HG03354 (cell line): ENCODE measurements around the gene TRIM37.
"Not testable (repeated sequence)": the region's sequence is repeated elsewhere in the genome, so short reads cannot be mapped to it uniquely, and the experiment has no call there.

Source experiments
- ATAC-seq: cut with Tn5 transposase; IDR thresholded peaks from one replicate; pipeline ENCODE4 v1.9.1; 2021; ENCODE audit warnings: mild to moderate bottlenecking; ENCODE audit not compliant: unreplicated experiment, poor library complexity, severe bottlenecking

The TRIM37 gene

DNA sequence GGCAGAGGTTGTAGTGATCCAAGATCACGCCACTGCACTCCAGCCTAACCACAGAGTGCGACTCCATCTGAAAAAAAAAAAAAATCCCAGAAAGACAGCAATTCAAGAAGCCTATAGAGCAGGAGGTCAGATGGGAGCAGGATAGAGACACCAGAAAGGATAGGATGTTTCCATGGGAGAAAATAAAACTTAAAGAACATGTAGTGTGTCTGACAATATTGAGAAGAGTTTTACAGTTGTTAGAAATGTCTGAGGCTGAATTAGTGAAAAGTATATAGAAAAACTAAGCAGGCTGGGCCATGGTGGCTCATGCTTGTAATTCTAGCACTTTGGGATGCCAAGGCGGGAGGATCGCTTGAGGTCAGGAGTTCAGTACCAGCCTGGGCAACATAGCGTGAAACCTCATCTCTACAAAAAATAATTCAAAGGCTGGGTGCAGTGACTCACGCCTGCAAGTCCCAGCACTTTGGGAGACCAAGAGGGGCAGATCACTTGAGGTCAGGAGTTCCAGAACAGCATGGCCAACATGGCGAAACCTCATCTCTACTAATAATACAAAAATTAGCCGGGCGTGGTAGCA lies 15.3 kb upstream of the TRIM37 start:
- ATAC-seq = no peak

DNA sequence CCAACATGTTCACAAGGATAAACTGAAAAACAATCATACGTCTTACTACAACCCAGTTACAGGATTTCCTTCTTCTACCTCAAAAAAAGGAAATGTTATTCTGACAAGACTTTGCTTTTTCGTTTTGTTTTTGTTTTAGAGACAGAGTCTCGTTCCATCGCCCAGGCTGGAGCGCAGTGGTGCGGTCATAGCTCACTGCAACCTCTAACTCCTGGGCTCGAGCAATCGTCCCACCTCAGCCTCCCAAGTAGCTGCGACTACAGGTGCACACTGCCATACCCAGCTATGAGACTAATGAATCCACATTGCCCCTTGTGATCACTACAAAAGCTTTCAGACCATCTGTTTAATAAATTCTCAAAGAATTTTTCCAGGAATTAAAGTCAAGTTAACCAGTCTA lies 8.8 kb upstream of the TRIM37 start:
- no peak for ATAC-seq

- ATAC-seq = no peak
Measured at GRCh38 chr17:59111539-59111938, 4.9 kb upstream of the TRIM37 start.

- ATAC-seq = no peak
Measured at GRCh38 chr17:59110973-59111372, 4.3 kb upstream of the TRIM37 start.

DNA sequence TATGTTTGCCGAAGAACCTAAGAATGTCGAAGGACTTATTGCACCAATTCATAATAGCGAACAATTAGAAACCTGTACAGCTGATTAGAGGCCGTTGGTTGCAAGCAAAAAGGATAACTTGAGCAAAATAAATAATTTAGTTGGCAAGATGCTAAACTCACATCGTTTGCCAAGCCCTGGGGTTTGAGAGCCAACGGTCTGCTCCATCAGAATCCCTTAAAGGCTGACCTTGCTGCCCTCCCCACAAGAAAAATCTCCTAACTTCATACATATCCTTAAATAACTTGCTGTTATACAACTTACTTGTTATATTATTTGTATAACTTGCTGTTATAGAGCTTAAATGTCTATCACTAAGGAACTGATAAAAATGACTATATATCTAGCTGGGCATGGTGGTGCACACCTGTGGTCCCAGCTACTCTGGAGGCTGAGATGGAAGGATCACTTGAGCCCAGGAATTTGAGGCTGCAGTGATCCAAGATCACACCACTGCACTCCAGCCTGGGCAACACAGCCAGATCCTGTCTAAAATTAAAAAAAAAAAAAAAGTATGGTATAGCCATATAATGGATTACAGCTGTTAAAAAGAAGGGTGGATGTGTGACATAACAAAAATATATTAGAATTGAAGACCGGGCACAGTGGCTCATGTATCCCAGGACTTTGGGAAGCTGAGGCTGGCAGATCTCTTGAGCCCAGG lies 1.9 kb upstream of the TRIM37 start:
- ATAC-seq = no peak

- no peak for ATAC-seq
Measured at GRCh38 chr17:59107306-59107670, 608 bp upstream of the TRIM37 start.

DNA sequence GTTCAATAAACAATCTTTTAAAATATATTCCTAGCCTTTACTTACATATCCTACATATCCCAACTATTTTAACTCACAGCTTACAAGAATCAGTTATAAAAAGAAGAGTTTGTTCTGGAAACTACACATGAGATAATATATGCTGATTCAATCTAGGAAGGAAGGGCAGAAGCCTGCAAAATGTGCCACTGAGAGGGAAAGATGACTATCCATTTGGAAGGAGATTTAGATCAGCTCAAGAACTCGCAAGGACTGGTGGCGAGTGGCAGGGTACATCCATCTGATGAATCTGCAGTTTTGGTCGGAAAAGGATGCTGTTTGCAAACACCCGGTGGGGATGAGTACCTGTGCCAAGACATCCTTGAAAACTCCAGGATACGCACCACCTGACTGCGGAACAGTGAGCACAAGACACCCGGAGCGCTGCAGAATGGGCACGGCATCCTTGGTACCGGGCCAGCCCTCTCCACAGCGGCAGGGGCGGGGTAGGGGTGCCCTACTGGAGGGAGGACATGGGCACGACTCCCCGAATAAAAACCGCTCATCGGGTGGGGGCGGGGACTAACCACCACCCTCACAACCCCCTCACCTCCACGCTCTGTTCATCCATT lies 723 bp downstream of the TRIM37 start:
- ATAC-seq = peak; percentile 34

DNA sequence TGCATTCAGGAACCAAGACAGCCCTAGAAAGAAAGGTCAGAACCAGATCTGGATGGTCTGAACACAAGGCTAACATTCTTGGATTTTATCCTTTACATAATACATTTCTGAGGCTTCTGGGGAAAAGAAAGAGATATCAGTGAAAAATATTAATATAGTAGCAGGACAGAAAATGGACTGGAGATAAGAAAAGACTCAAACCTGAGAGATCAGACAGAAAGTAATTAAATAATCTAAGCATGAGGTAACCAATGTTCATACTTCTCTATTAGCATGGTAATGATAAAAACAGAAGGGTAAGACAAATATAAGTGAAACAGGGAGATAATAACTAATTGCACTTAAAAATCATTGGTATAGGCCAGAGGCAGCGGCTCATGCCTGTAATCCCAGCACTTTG lies 5.5 kb downstream of the TRIM37 start:
- ATAC-seq = no peak

- no peak for ATAC-seq
Measured at GRCh38 chr17:59097876-59098275, 8.8 kb downstream of the TRIM37 start.

- ATAC-seq = no peak
Measured at GRCh38 chr17:59094861-59095530, 11.7 kb downstream of the TRIM37 start.

- no peak for ATAC-seq
Measured at GRCh38 chr17:59093702-59094231, 12.9 kb downstream of the TRIM37 start.

DNA sequence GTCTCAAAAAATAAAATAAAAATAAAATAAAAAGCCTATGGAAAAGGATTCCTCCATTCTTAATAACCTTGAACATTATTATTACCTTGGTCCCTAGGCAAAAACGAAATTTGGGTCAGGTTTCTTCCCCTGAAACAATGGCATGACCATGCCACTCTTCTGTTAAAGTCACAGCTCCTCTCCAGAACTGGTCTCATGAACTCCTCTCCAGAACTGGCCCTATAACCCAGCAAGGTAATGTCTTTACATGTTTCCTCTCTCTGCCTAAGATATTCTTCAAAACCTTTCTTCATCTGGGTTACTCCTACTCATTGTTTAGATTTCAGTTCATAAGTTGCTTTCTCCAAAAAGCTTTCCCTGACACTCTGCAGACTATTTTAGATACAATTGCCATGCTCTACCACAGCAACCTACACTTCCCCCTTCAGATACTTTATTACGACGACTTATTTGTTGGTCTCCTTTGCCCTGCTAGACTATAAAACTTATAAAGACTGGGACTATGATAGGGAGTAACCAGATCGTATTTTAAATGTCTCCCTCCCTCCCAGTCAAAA lies 13.5 kb downstream of the TRIM37 start:
- no peak for ATAC-seq

GRCh38 chr17:59090593-59090992 lies 16.1 kb downstream of the TRIM37 start:
- ATAC-seq = not testable (repeated sequence)

- no peak for ATAC-seq
Measured at GRCh38 chr17:59084154-59084553, 22.5 kb downstream of the TRIM37 start.

DNA sequence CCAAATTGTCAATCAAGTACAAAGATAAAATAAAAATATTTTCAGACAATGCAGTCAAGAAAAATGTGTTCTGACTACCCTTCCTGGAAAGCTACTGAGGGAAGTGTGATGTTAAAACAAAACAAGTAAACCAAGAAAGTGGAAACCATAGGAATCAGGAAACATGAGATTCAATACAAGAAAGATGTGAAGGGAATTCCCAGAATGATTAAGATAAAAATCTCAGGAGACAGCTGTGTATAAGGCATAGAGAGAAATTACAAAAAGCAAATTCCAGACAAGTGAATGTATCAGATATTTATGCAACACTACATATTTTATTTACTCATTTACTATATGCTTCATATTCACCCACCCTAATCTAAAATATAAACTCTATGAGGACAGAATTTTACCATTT lies 32.2 kb downstream of the TRIM37 start:
- no peak for ATAC-seq

DNA sequence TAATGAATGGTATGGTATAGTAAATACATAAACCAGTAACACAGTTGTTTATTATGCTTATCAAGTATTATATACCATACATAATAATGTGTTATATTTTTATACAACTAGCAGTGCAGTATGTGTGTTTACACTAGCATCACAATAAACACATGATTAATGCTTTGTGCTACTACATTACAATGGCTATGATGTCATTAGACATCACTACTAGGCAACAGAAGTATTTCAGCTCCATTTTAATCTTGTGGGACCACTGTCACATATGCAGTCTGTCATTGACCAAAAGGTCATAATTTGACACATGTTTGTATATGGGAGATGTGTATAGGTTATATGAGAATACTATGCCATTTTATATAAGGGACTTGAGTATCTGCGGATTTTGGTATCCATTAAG lies 32.7 kb downstream of the TRIM37 start:
- no peak for ATAC-seq

- no peak for ATAC-seq
Measured at GRCh38 chr17:59069856-59070255, 36.8 kb downstream of the TRIM37 start.

- peak; percentile 43 for ATAC-seq
Measured at GRCh38 chr17:59067756-59068155, 38.9 kb downstream of the TRIM37 start.

DNA sequence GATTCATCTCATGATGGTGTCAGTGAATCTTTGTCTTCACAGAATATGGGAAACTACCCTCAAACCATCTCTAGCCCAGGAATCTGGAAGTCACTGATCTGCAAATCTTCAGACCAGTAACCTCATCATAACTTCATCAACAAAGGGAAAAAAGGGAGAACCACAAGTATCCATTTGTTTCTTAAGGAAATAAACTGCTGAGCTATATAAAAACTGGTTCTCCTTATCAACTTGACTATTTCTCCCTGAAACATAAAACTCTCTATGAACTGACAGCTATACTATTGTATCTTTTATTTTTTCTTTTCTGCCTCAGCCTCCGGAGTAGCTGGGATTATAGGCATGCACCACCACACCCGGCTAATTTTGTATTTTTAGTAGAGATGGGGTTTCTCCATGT lies 39.3 kb downstream of the TRIM37 start:
- no peak for ATAC-seq

GRCh38 chr17:59062509-59062908 lies 44.2 kb downstream of the TRIM37 start:
- no peak for ATAC-seq
